Colonic mucosa (tissue), 4 donors: ENCODE results near the gene ZNF750. TPM values are rescaled to one million over a fixed set of nuclear protein-coding genes. Genes with fewer than 3 reads are reported as not detected.

ENCODE experiments used
- DNase-seq: peaks from one replicate; pipeline ENCODE4 v3.0.0-alpha.2; 2020
- H3K27ac ChIP-seq: fragments of 200-600 bp; one replicate; pipeline ENCODE4 v1.8.0; 2021
- H3K27me3 ChIP-seq: fragments of 200-600 bp; one replicate; pipeline ENCODE4 v1.8.0; 2021
- H3K36me3 ChIP-seq: fragments of 200-600 bp; one replicate; pipeline ENCODE4 v1.8.0; 2021
- H3K4me1 ChIP-seq: fragments of 200-600 bp; one replicate; pipeline ENCODE4 v1.8.0; 2021; ENCODE audit warnings: mild to moderate bottlenecking
- H3K4me3 ChIP-seq: fragments of 200-600 bp; one replicate; pipeline ENCODE4 v1.8.0; 2021
- H3K9ac ChIP-seq, 2 donors: one replicate each; pipeline ENCODE4 v1.7.0; 2013; ENCODE audit warnings: control low read depth in 2 of 2, low read depth in 2 of 2, low read length in 2 of 2
- H3K9me3 ChIP-seq: fragments of 200-600 bp; one replicate; pipeline ENCODE4 v1.8.0; 2021
- CTCF ChIP-seq: fragments of 200-600 bp; IDR thresholded peaks from one replicate; pipeline ENCODE4 v1.8.0; 2022; ENCODE audit warnings: antibody characterized with exemption, mild to moderate bottlenecking
- intact Hi-C: fragments of 100-400 bp; cut with DNase I; formaldehyde crosslinking; loops from one replicate; pipeline ENCODE4 v1.14.1; 2022
- total RNA-seq, 2 donors: library from RNA; stranded (reverse); fragmentation: NEBNext Ultra II Directional in 1 of 2; extraction: Animal tissue kit (Norgen Biotek cat#: 25700) in 1 of 2; gene quantifications; one replicate each; pipeline ENCODE4 v1.2.1, GENCODE V29; 2021
- donor health status: healthy.
- donor health status: DM: no; HTN: no; CAD: no.
- donor health status: DM: no; HTN: no; CAD: no.

Gene ZNF750
- total RNA-seq, 2 donors from 2014 or later = not detected

- H3K9ac ChIP-seq = peak overlapping the region in 1 of 2 donors; percentile 12
- no peak overlapping the region for H3K4me3 ChIP-seq
- H3K9me3 ChIP-seq = no peaks in the 10 kb centered on the region
- no peak for TF ChIP-seq CTCF
- H3K36me3 ChIP-seq = no peaks in the 10 kb centered on the region
- no peaks in the 10 kb centered on the region for H3K4me1 ChIP-seq
- intact Hi-C loops = loop anchor here (5.0 kb wide), 1 partner anchor 131 kb away; no protein-coding TSS in a partner anchor
- no peaks in the 10 kb centered on the region for H3K27me3 ChIP-seq
- no peak overlapping the region for H3K27ac ChIP-seq
- DNase-seq = no peak
Measured at GRCh38 chr17:82780971-82781893, 58.6 kb downstream of the ZNF750 start.

- no peaks in the 10 kb centered on the region for H3K36me3 ChIP-seq
- no peak overlapping the region for H3K9ac ChIP-seq
- no peak for TF ChIP-seq CTCF
- no peaks in the 10 kb centered on the region for H3K9me3 ChIP-seq
- no peaks in the 10 kb centered on the region for H3K4me1 ChIP-seq
- intact Hi-C loops = loop anchor here (5.0 kb wide), 1 partner anchor 132 kb away; no protein-coding TSS in a partner anchor
- H3K4me3 ChIP-seq = no peak overlapping the region
- no peaks in the 10 kb centered on the region for H3K27me3 ChIP-seq
- DNase-seq = no peak
- no peak overlapping the region for H3K27ac ChIP-seq
Measured at GRCh38 chr17:82780195-82780594, 59.6 kb downstream of the ZNF750 start.

GRCh38 chr17:82779541-82779940 lies 60.3 kb downstream of the ZNF750 start:
- intact Hi-C loops = no loop called here
- H3K4me3 ChIP-seq = no peak overlapping the region
- H3K27ac ChIP-seq = no peak overlapping the region
- TF ChIP-seq CTCF = no peak
- H3K27me3 ChIP-seq = no peaks in the 10 kb centered on the region
- H3K9me3 ChIP-seq = no peaks in the 10 kb centered on the region
- H3K36me3 ChIP-seq = no peaks in the 10 kb centered on the region
- DNase-seq = no peak
- no peak overlapping the region for H3K9ac ChIP-seq
- H3K4me1 ChIP-seq = no peaks in the 10 kb centered on the region

Other genes starting within 250 kb of the ZNF750 start
- 100 to 1,000 TPM in 1 of 2 donors, 10 to 100 TPM in 1; 58.8 to 119 TPM for gene WDR45B, start 191.6 kb downstream of the ZNF750 start, total RNA-seq
- 10 to 100 TPM; 34.7 to 35.8 TPM for gene RAB40B, start 141.3 kb downstream of the ZNF750 start, total RNA-seq
- 10 to 100 TPM; 34.4 to 52.5 TPM for gene FN3KRP, start 123.3 kb downstream of the ZNF750 start, total RNA-seq
- gene FN3K, start 104.4 kb downstream of the ZNF750 start, total RNA-seq = 10 to 100 TPM; 46.9 to 69.5 TPM
- 100 to 1,000 TPM in 1 of 2 donors, 10 to 100 TPM in 1; 49.2 to 101 TPM for gene TBCD, start 88.0 kb downstream of the ZNF750 start, total RNA-seq
- gene METRNL, start 239.6 kb upstream of the ZNF750 start, total RNA-seq = 10 to 100 TPM; 84.2 to 87.2 TPM